Stimulated activated memory B cell treated with anti-CD40 and anti-IgM and Interleukin-4, amounts not matched to agents 10 μg/mL and 1 μg/mL and 100 μg/mL, for 72 hours (primary cell): ENCODE measurements around the gene GSTK1.
"Not testable (repeated sequence)": the region's sequence is repeated elsewhere in the genome, so short reads cannot be mapped to it uniquely, and the experiment has no call there.

Experiments
- ATAC-seq: fragments of 150-1000 bp; cut with Tn5 transposase; 2 replicates; pipeline ENCODE4 v1.10.0; 2021
- H3K27ac Mint-ChIP-seq: one replicate; pipeline ENCODE4 v1.8.0; 2022; ENCODE audit warnings: mild to moderate bottlenecking, mixed read lengths
- H3K27me3 Mint-ChIP-seq: one replicate; pipeline ENCODE4 v1.8.0; 2022; ENCODE audit warnings: mixed read lengths
- H3K36me3 Mint-ChIP-seq: one replicate; pipeline ENCODE4 v1.8.0; 2022; ENCODE audit warnings: mixed read lengths
- H3K4me1 Mint-ChIP-seq: one replicate; pipeline ENCODE4 v1.8.0; 2022; ENCODE audit warnings: mixed read lengths
- H3K4me3 Mint-ChIP-seq: one replicate; pipeline ENCODE4 v1.8.0; 2022; ENCODE audit warnings: mild to moderate bottlenecking, moderate library complexity, mixed read lengths
- H3K9me3 Mint-ChIP-seq: one replicate; pipeline ENCODE4 v1.8.0; 2022; ENCODE audit warnings: mixed read lengths

The GSTK1 gene

GRCh38 chr7:143263266-143264195, at the start of gene GSTK1:
Gene GSTK1, plus strand, starts transcription at chr7:143263441. Its CDS starts 73 bp downstream, at chr7:143263514.
- H3K9me3 Mint-ChIP-seq, result no peaks in the 10 kb centered on the region
- H3K27ac Mint-ChIP-seq, result peak within 1 kb of the TSS; percentile 98
- H3K4me3 Mint-ChIP-seq, result peak within 1 kb of the TSS; percentile 98
- H3K36me3 Mint-ChIP-seq, result peaks cover 25% of the 10 kb centered on the region
- ATAC-seq, result peak; percentile 97
- H3K4me1 Mint-ChIP-seq, result peaks cover 50% of the 10 kb centered on the region
- H3K27me3 Mint-ChIP-seq, result no peaks in the 10 kb centered on the region

- H3K27ac Mint-ChIP-seq, H3K4me3 Mint-ChIP-seq, H3K4me1 Mint-ChIP-seq, H3K9me3 Mint-ChIP-seq, H3K27me3 Mint-ChIP-seq, ATAC-seq, H3K36me3 Mint-ChIP-seq: not testable (repeated sequence)
Measured at GRCh38 chr7:143213478-143213877, 49.8 kb upstream of the GSTK1 start.

- H3K9me3 Mint-ChIP-seq, result peaks cover 5% of the 10 kb centered on the region
Measured at GRCh38 chr7:143214789-143215679, 48.2 kb upstream of the GSTK1 start.

GRCh38 chr7:143216151-143216550, 47.1 kb upstream of the GSTK1 start:
- Mint-ChIP-seq H3K36me3 (no peaks in the 10 kb centered on the region), H3K9me3 (peaks cover 5% of the 10 kb centered on the region), H3K4me1 (no peaks in the 10 kb centered on the region), H3K27ac (no peak overlapping the region), H3K27me3 (peaks cover 1% of the 10 kb centered on the region), H3K4me3 (no peak overlapping the region)
- no peak for ATAC-seq

More at GRCh38 chr7:143214789-143215679, 48.2 kb upstream of the GSTK1 start:
- Mint-ChIP-seq H3K27ac (no peak overlapping the region), H3K27me3 (no peaks in the 10 kb centered on the region), H3K36me3 (no peaks in the 10 kb centered on the region), H3K4me3 (no peak overlapping the region), H3K4me1 (no peaks in the 10 kb centered on the region)
- ATAC-seq, result peak; percentile 68

GRCh38 chr7:143216686-143217085, 46.6 kb upstream of the GSTK1 start:
- Mint-ChIP-seq H3K36me3 (no peaks in the 10 kb centered on the region), H3K9me3 (peaks cover 4% of the 10 kb centered on the region), H3K27me3 (peaks cover 7% of the 10 kb centered on the region), H3K4me1 (no peaks in the 10 kb centered on the region), H3K4me3 (no peak overlapping the region), H3K27ac (no peak overlapping the region)
- no peak for ATAC-seq

GRCh38 chr7:143217806-143218205, 45.4 kb upstream of the GSTK1 start:
- Mint-ChIP-seq H3K9me3 (no peaks in the 10 kb centered on the region), H3K36me3 (no peaks in the 10 kb centered on the region), H3K27ac (no peak overlapping the region), H3K27me3 (peaks cover 17% of the 10 kb centered on the region), H3K4me1 (peaks cover 4% of the 10 kb centered on the region), H3K4me3 (no peak overlapping the region)
- ATAC-seq, result no peak

- Mint-ChIP-seq H3K36me3 (no peaks in the 10 kb centered on the region), H3K27me3 (peaks cover 30% of the 10 kb centered on the region)
- no peak for ATAC-seq
Measured at GRCh38 chr7:143221286-143221685, 42.0 kb upstream of the GSTK1 start.

GRCh38 chr7:143221737-143222136, 41.5 kb upstream of the GSTK1 start, which contains the start of gene TAS2R40:
Gene TAS2R40, plus strand, starts transcription at chr7:143222037. Its CDS starts 42 bp downstream, at chr7:143222079.
- Mint-ChIP-seq H3K36me3 (no peaks in the 10 kb centered on the region), H3K4me3 (no peak within 1 kb of the TSS), H3K27ac (no peak within 1 kb of the TSS), H3K9me3 (no peaks in the 10 kb centered on the region), H3K4me1 (peaks cover 6% of the 10 kb centered on the region), H3K27me3 (peaks cover 30% of the 10 kb centered on the region)
- no peak for ATAC-seq

More at GRCh38 chr7:143221286-143221685, 42.0 kb upstream of the GSTK1 start:
- no peaks in the 10 kb centered on the region for H3K9me3 Mint-ChIP-seq
- H3K4me1 Mint-ChIP-seq, result peaks cover 6% of the 10 kb centered on the region
- no peak overlapping the region for H3K27ac Mint-ChIP-seq
- H3K4me3 Mint-ChIP-seq, result no peak overlapping the region

- Mint-ChIP-seq H3K27ac (no peak overlapping the region), H3K4me1 (peaks cover 6% of the 10 kb centered on the region), H3K4me3 (no peak overlapping the region), H3K9me3 (no peaks in the 10 kb centered on the region), H3K27me3 (peaks cover 30% of the 10 kb centered on the region), H3K36me3 (no peaks in the 10 kb centered on the region)
- peak; percentile 53 for ATAC-seq
Measured at GRCh38 chr7:143222782-143223181, 40.5 kb upstream of the GSTK1 start.

- Mint-ChIP-seq H3K9me3 (no peaks in the 10 kb centered on the region), H3K36me3 (no peaks in the 10 kb centered on the region), H3K27ac (no peak overlapping the region), H3K4me1 (peaks cover 6% of the 10 kb centered on the region), H3K27me3 (peaks cover 30% of the 10 kb centered on the region), H3K4me3 (no peak overlapping the region)
- no peak for ATAC-seq
Measured at GRCh38 chr7:143223784-143224183, 39.5 kb upstream of the GSTK1 start.

- H3K4me1 Mint-ChIP-seq, result peaks cover 6% of the 10 kb centered on the region
- ATAC-seq, result no peak
- peaks cover 30% of the 10 kb centered on the region for H3K27me3 Mint-ChIP-seq
- no peaks in the 10 kb centered on the region for H3K36me3 Mint-ChIP-seq
- no peak overlapping the region for H3K27ac Mint-ChIP-seq
- no peaks in the 10 kb centered on the region for H3K9me3 Mint-ChIP-seq
- H3K4me3 Mint-ChIP-seq, result no peak overlapping the region
Measured at GRCh38 chr7:143225047-143225446, 38.2 kb upstream of the GSTK1 start.

GRCh38 chr7:143227806-143228205, 35.4 kb upstream of the GSTK1 start:
- no peak overlapping the region for H3K27ac Mint-ChIP-seq
- H3K36me3 Mint-ChIP-seq, result no peaks in the 10 kb centered on the region
- peaks cover 3% of the 10 kb centered on the region for H3K4me1 Mint-ChIP-seq
- peaks cover 13% of the 10 kb centered on the region for H3K27me3 Mint-ChIP-seq
- H3K4me3 Mint-ChIP-seq, result no peak overlapping the region
- ATAC-seq, result no peak
- H3K9me3 Mint-ChIP-seq, result no peaks in the 10 kb centered on the region

GRCh38 chr7:143229054-143229790, 34.0 kb upstream of the GSTK1 start:
- Mint-ChIP-seq H3K27ac (no peak overlapping the region), H3K4me3 (no peak overlapping the region)

GRCh38 chr7:143230602-143231457, 32.4 kb upstream of the GSTK1 start:
- no peak for ATAC-seq
- Mint-ChIP-seq H3K4me3 (no peak overlapping the region), H3K27me3 (peaks cover 10% of the 10 kb centered on the region), H3K4me1 (no peaks in the 10 kb centered on the region), H3K9me3 (peaks cover 7% of the 10 kb centered on the region), H3K27ac (no peak overlapping the region), H3K36me3 (peaks cover 5% of the 10 kb centered on the region)

More at GRCh38 chr7:143229054-143229790, 34.0 kb upstream of the GSTK1 start:
- Mint-ChIP-seq H3K4me1 (no peaks in the 10 kb centered on the region), H3K36me3 (no peaks in the 10 kb centered on the region), H3K27me3 (no peaks in the 10 kb centered on the region), H3K9me3 (no peaks in the 10 kb centered on the region)
- no peak for ATAC-seq
